Measurements from ENCODE around the gene AMDHD2.

The AMDHD2 gene

DNA sequence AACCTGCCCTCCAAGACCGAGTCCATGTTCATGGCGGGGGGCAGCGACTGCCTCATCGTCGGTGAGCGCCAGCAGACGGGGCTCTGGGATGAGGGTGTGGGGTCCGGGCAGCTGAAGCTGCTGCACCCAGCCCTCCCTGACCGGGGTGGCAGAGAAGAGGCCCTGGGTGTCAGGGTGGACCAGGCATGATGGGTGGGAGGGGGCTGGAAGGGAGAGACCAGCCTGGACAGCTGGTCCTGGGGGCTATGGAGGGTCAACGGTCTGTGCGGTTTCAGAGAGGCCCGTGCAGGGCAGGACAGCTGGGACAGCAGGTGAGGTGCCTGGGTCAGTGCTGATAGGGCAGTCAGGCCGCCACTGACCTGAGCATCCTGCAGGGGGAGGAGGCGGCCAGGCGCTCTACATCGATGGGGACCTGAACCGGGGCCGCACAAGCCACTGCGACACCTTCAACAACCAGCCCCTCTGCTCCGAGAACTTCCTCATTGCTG, 19.7 kb upstream of the AMDHD2 start:
- no peak for DNase-seq

- DNase-seq, result peak; percentile 81
Observed at GRCh38 chr16:2500918-2501750, 19.0 kb upstream of the AMDHD2 start.

GRCh38 chr16:2501946-2502895, 17.9 kb upstream of the AMDHD2 start:
- no peak for DNase-seq

DNA sequence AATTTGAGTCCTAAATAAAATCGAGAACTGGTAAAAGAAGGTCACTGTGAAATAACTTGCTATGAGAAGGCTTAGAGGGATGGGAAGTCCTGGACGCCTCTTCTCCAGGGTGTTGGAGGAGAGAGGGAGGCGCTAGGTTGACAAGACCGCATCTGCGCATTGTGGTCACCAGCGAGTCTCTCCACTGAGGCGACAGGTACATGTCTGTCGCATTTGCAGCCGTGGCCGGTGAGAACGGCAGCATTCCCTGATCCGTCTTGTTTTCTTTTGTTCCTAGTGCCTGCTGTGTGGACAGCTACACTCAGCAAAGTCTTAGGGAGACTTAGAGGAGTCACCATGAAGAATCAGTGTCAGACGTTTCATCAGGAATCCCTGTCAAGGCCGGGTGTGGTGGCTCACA, 14.5 kb upstream of the AMDHD2 start:
- DNase-seq, result no peak

DNA sequence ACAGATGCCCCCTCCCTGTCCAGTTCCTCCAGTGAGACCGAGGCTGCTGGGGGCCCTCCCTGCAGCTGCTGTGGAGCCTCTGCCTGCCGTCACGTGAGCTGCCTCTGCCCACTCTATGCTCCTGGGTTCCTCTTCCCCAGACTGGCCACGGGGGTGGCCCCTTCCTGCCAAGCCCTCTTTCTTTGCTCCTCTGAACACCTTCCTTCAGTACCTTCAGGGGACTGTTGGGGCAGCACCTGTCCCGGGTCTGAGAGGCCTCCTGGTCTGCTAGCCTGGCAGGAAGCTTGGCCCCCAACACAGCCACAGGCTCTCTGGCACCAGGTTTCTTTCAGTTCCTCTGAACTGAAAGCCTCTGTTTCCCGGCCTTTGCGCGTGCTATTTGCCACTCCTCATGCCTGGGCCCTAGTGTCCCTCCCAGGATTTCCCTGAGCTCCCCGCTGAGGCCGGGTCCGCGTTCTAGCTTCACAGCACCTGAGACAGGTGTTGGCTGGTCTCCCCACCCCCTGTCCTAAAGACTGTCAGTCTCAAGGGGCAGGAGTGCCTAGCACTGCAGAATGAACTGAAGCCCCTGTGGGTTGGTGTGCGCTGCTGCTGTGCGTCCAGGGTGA, 13.0 kb upstream of the AMDHD2 start:
- no peak for DNase-seq

GRCh38 chr16:2507665-2508064, 12.5 kb upstream of the AMDHD2 start:
- no peak for DNase-seq

DNA sequence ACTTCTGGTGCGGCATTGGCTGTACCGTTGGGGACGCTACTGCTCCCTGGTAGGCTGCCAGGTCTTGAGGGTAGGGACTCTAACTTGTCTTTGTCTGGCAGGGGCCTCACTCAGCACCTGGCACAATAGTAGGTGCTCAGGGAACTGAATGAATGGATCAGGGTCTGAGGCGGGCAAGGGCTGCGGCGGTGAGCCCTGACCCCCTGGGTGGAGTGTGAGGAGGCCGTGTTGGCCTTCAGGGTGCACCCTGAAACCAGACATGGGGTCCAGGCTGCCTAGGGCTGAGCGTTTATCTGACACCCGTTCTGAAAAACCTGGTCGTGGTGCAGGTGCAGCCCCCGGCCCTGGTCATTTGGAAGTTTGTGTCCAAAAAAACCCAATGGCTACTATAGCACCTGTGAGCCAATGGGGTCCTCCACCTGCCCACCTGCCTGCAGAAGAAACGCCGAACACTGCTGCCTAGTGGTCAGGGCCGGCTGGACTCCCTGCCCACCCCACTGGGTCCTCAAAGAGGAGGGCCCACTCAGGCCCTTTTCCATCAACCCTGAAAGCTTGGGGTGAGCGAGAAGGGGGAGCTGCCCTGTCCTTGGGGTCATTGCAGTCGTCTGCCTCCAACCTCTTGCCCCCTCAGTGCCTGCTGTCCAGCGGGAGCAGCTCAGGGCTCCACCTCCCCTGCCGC, 11.3 kb upstream of the AMDHD2 start:
- no peak for DNase-seq

DNA sequence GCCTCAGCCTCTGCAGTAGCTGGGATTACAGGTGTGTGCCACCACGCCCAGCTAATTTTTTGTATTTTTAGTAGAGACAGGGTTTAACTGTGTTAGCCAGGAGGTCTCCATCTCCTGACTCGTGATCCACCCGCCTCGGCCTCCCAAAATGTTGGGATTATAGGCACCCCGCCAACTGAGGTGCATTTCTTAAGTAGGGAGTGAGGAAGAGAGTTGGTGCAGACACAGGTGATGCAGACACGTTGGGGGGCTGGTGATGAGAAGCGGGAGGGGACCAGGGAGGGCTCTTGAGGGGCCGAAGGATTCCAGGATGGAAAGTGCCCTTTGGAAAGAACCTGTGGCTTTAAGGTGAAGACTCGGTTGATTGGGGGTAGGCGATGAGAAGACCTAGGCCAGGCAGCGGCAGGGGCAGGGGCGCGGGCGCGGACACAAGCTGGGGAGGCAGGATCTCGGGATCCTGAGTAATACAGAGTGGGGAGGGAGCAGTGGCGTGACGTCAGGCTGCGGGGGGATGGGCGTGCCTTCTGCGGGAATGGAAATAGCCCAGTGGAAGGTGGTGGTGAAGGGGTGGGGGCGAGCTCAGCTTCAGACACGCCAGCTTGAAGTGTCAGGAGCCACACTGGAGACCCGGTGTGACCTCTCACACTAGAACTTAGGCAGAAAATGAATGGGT, 8.9 kb upstream of the AMDHD2 start:
- DNase-seq, result no peak

GRCh38 chr16:2511996-2512734, 8.0 kb upstream of the AMDHD2 start:
- no peak for DNase-seq

- DNase-seq, result no peak
Observed at GRCh38 chr16:2512735-2513404, 7.3 kb upstream of the AMDHD2 start.

- peak; percentile 89 for DNase-seq
Observed at GRCh38 chr16:2513405-2514332, 6.5 kb upstream of the AMDHD2 start, which contains the start of gene ATP6V0C. ATP6V0C (plus strand) TSS chr16:2513952; CDS start chr16:2514104, 152 bp downstream.

DNA sequence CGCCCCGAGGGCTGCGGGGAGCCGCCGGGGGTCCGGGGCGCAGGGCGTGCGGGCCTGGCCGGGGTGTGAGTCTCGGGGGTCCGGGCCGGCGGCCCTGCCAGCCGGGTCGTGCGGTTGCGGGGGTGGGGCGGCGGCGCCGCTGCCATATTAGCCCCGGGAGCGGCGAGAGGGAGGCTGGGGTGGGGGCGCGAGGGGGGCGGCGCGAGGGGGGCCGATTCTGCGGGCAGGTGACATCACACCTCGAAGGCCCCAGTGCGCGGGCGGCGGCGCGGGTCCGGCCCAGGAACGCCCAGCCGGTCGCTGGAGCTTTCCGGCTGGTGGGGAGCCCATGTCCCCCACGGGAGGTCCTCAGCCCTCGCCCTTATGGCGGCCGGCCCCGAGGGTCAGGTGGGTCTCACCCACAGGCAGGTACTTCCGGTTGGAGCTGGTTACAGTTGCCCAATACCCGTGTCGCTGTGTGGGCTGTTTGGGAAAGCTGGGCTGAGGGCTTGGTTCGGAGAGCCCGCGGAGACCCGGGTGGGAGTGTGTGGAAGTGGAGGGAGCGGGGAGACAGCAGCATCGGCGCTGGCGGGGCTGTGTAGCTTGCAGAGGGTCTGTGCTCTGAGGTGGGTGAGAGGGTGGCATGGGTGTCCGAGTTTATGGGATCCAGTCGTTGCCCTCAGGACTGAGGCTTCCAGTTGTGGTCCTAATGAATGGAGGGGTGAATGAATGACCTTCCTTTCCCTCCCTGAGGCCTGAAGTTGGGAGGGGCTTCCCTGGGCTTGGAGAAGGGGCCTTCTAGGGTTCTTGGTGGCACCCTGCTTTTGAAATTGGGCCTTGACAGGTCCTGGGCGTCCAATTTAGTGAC, 5.6 kb upstream of the AMDHD2 start:
- no peak for DNase-seq

DNA sequence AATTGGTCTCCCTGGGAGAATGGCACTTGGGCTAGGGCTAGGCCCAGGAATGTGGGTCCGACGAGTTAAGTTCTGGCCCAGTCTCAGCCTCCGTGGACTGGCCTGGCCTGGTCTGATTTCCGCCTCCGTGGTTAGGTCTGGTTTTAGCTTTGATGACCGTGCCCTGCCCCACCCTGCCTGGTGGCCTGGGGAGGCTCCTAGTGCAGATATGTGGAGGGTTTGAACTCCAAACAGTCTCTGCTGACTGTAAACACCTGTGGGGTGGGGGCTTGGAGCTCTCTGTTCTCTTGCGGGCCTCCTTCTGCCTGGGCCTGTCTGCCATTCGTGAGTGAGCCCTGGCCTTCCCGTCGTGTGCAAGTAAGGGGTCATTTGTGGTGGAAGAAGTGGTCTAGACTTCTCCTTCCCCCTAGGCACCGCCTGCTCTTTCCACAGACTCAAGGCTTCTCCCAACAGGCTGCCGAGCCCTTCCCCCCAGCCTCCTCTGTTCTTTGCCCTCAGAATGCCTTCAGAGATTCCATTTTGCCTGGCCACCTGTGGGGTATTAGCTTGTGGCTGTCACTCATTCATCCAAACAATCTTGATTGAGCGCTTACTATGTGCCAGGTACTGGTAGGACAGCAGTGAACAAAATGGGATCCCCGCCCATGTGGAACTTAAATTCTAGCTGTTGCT, 4.9 kb upstream of the AMDHD2 start:
- DNase-seq, result no peak

- DNase-seq, result no peak
Observed at GRCh38 chr16:2516391-2517240, 3.6 kb upstream of the AMDHD2 start.

- no peak for DNase-seq
Observed at GRCh38 chr16:2517954-2518605, 2.1 kb upstream of the AMDHD2 start.
